Right lobe of liver (tissue), 4 donors: ENCODE measurements around the gene ADSS2.

Experiments
- CTCF ChIP-seq, 4 donors: fragments of 200-600 bp in 3 of 4; fragments of 450-650 bp in 1 of 4; IDR thresholded peaks; one replicate each; pipeline versions ENCODE4 v1.5.1 to v1.8.0; 2016 to 2022; ENCODE audit warnings: antibody characterized with exemption in 4 of 4, mild to moderate bottlenecking in 2 of 4
- POLR2A ChIP-seq: fragments of 450-650 bp; IDR thresholded peaks from one replicate; pipeline ENCODE4 v1.6.1; 2017; ENCODE audit warnings: antibody characterized with exemption, mild to moderate bottlenecking
- donor health status: DM: no; HTN: no; CAD: no.
- donor health status: DM: no; HTN: no; CAD: no.
- donor health status: DM: no; HTN: yes; CAD: no.

GRCh38 chr1:244496186-244496585 lies 44.5 kb upstream of the ADSS2 start:
- TF ChIP-seq POLR2A (no peak), CTCF (IDR thresholded peaks at IDR 0.05) (no peak)
